H9 (cell line): ENCODE results near the gene EGFR. TPM values are rescaled to one million over a fixed set of nuclear protein-coding genes. Genes with fewer than 3 reads are reported as not detected.

Experiments used
- DNase-seq: peaks from one replicate; pipeline ENCODE4 v3.0.0-alpha.2; 2017
- H2AFZ ChIP-seq: one replicate; pipeline ENCODE4 v1.6.1; 2013; ENCODE audit warnings: mild to moderate bottlenecking, low read length, control low read depth, moderate library complexity
- H2AK5ac ChIP-seq: 2 replicates; pipeline ENCODE4 v1.6.1; 2013; ENCODE audit warnings: low read length, control low read depth, mixed read lengths; ENCODE audit not compliant: insufficient read length
- H2BK120ac ChIP-seq: one replicate; pipeline ENCODE4 v1.6.1; 2013; ENCODE audit warnings: low read depth, mild to moderate bottlenecking, low read length, control low read depth, inconsistent platforms; ENCODE audit not compliant: poor library complexity, severe bottlenecking
- H2BK12ac ChIP-seq: 2 replicates; pipeline ENCODE4 v1.6.1; 2013; ENCODE audit warnings: low read length, control low read depth, mixed read lengths, low read depth; ENCODE audit not compliant: insufficient read length
- H2BK15ac ChIP-seq: 2 replicates; pipeline ENCODE4 v1.6.1; 2013; ENCODE audit warnings: low read depth, low read length, control low read depth
- H2BK20ac ChIP-seq: one replicate; pipeline ENCODE4 v1.6.1; 2013; ENCODE audit warnings: low read depth, mild to moderate bottlenecking, low read length, control low read depth, inconsistent platforms; ENCODE audit not compliant: poor library complexity, severe bottlenecking
- H2BK5ac ChIP-seq: 2 replicates; pipeline ENCODE4 v1.6.1; 2013; ENCODE audit warnings: low read length, control low read depth, mixed read lengths; ENCODE audit not compliant: insufficient read length
- H3K14ac ChIP-seq: 2 replicates; pipeline ENCODE4 v1.6.1; 2013; ENCODE audit warnings: low read length, control low read depth; ENCODE audit not compliant: insufficient read depth
- H3K18ac ChIP-seq: 2 replicates; pipeline ENCODE4 v1.6.1; 2013; ENCODE audit warnings: low read depth, mild to moderate bottlenecking, mixed read lengths, low read length, control low read depth; ENCODE audit not compliant: insufficient read length
- H3K23ac ChIP-seq: 2 replicates; pipeline ENCODE4 v1.6.1; 2013; ENCODE audit warnings: low read length, control low read depth, mixed read lengths, low read depth; ENCODE audit not compliant: insufficient read length
- H3K23me2 ChIP-seq: 2 replicates; pipeline ENCODE4 v1.6.1; 2013; ENCODE audit warnings: low read depth, mild to moderate bottlenecking, mixed read lengths, low read length, control low read depth; ENCODE audit not compliant: insufficient read length, poor library complexity, severe bottlenecking
- H3K27ac ChIP-seq: 2 replicates; pipeline ENCODE4 v1.5.1; 2013; ENCODE audit warnings: low read length, control low read depth, mixed read lengths, low read depth; ENCODE audit not compliant: insufficient read length
- H3K27me3 ChIP-seq: 2 replicates; pipeline ENCODE4 v1.6.1; 2013; ENCODE audit warnings: low read length, control low read depth, inconsistent platforms; ENCODE audit not compliant: insufficient read depth
- H3K4ac ChIP-seq: 2 replicates; pipeline ENCODE4 v1.6.1; 2013; ENCODE audit warnings: low read depth, mild to moderate bottlenecking, control low read depth, inconsistent platforms, low read length, moderate library complexity
- H3K4me1 ChIP-seq: 2 replicates; pipeline ENCODE4 v1.6.1; 2013; ENCODE audit warnings: low read length, control low read depth, inconsistent platforms; ENCODE audit not compliant: insufficient read depth
- H3K4me2 ChIP-seq: 2 replicates; pipeline ENCODE4 v1.6.1; 2013; ENCODE audit warnings: low read length, control low read depth, mixed read lengths; ENCODE audit not compliant: insufficient read length, insufficient read depth
- H3K56ac ChIP-seq: 2 replicates; pipeline ENCODE4 v1.6.1; 2013; ENCODE audit warnings: low read depth, mild to moderate bottlenecking, mixed read lengths, low read length, control low read depth; ENCODE audit not compliant: insufficient read length
- H3K79me1 ChIP-seq: 2 replicates; pipeline ENCODE4 v1.6.1; 2013; ENCODE audit warnings: low read depth, mild to moderate bottlenecking, moderate library complexity, low read length, control low read depth, inconsistent platforms; ENCODE audit not compliant: insufficient read depth, poor library complexity, severe bottlenecking
- H3K79me2 ChIP-seq: 2 replicates; pipeline ENCODE4 v1.6.1; 2013; ENCODE audit warnings: low read length, control low read depth, inconsistent platforms; ENCODE audit not compliant: insufficient read depth
- H3K9ac ChIP-seq: 2 replicates; pipeline ENCODE4 v1.6.1; 2013; ENCODE audit warnings: low read length, control low read depth, mixed read lengths; ENCODE audit not compliant: insufficient read length; ENCODE audit errors: extremely low read depth
- H3K9me3 ChIP-seq: one replicate; pipeline ENCODE4 v1.6.1; 2013; ENCODE audit warnings: low read depth, low read length, inconsistent platforms; ENCODE audit not compliant: control insufficient read depth
- H3T11ph ChIP-seq: one replicate; pipeline ENCODE4 v1.6.1; 2013; ENCODE audit warnings: mild to moderate bottlenecking, low read length, control low read depth, inconsistent platforms
- H4K20me1 ChIP-seq: one replicate; pipeline ENCODE4 v1.6.1; 2013; ENCODE audit not compliant: control insufficient read depth, insufficient read length, insufficient read depth
- H4K5ac ChIP-seq: 2 replicates; pipeline ENCODE4 v1.6.1; 2013; ENCODE audit warnings: low read depth, mild to moderate bottlenecking, mixed read lengths, low read length, control low read depth; ENCODE audit not compliant: insufficient read length
- H4K8ac ChIP-seq: replicated peaks from 2 replicates; pipeline ENCODE4 v1.6.1; 2013; ENCODE audit warnings: low read length, control low read depth, mixed read lengths, low read depth; ENCODE audit not compliant: insufficient read length
- H4K91ac ChIP-seq: 2 replicates; pipeline ENCODE4 v1.6.1; 2013; ENCODE audit warnings: low read depth, mild to moderate bottlenecking, moderate library complexity, mixed read lengths, low read length, control low read depth; ENCODE audit not compliant: insufficient read length
- H3K27ac Mint-ChIP-seq, 3 experiments: 2 replicates in 2 of 3; 3 replicates in 1 of 3; pipeline ENCODE4 v1.8.0; 2020 to 2021; ENCODE audit warnings: mixed read lengths in 3 of 3, mild to moderate bottlenecking in 1 of 3, moderate library complexity in 1 of 3
- H3K27me3 Mint-ChIP-seq: 2 replicates; pipeline ENCODE4 v1.8.0; 2021; ENCODE audit warnings: low read depth, mild to moderate bottlenecking, moderate library complexity, mixed read lengths
- H3K36me3 Mint-ChIP-seq, 3 experiments: 2 replicates in 2 of 3; 3 replicates in 1 of 3; pipeline ENCODE4 v1.8.0; 2020 to 2021; ENCODE audit warnings: low read depth in 3 of 3, mixed read lengths in 3 of 3; ENCODE audit not compliant: insufficient read depth in 1 of 3
- H3K4me1 Mint-ChIP-seq, 2 experiments: 2 replicates each; pipeline ENCODE4 v1.8.0; 2020; ENCODE audit warnings: mixed read lengths in 2 of 2
- H3K4me3 Mint-ChIP-seq, 2 experiments: 2 replicates in 1 of 2; 3 replicates in 1 of 2; pipeline ENCODE4 v1.8.0; 2020 to 2021; ENCODE audit warnings: mild to moderate bottlenecking in 2 of 2, mixed read lengths in 2 of 2, moderate library complexity in 1 of 2
- H3K9me3 Mint-ChIP-seq, 2 experiments: 2 replicates in 1 of 2; 3 replicates in 1 of 2; pipeline ENCODE4 v1.8.0; 2020; ENCODE audit warnings: mild to moderate bottlenecking in 2 of 2, mixed read lengths in 2 of 2, moderate library complexity in 1 of 2
- WGBS: extraction: QIAGEN DNeasy Blood & Tissue Kit; methylation state at CpG from one replicate; pipeline ENCODE4 v1.1.7; 2013; ENCODE audit warnings: missing lambda C conversion rate, low lambda C conversion rate, mixed read lengths; ENCODE audit not compliant: insufficient read length; ENCODE audit errors: extremely low coverage; 5-methylcytosine and 5-hydroxymethylcytosine counted together
- total RNA-seq: library from RNA; stranded (reverse); gene quantifications from 2 replicates; pipeline ENCODE4 v1.2.1, GENCODE V29; 2021
- TF ChIP-seq, protein P1 (sequence below): fragments of 200-600 bp; sonication (generic); conservative IDR thresholded peaks from 3 replicates; pipeline ENCODE4 v1.8.0; 2021; ENCODE audit warnings: antibody characterized with exemption, mild to moderate bottlenecking

The EGFR gene
- total RNA-seq, 1 experiment from 2014 or later = 3.3 TPM

DNA sequence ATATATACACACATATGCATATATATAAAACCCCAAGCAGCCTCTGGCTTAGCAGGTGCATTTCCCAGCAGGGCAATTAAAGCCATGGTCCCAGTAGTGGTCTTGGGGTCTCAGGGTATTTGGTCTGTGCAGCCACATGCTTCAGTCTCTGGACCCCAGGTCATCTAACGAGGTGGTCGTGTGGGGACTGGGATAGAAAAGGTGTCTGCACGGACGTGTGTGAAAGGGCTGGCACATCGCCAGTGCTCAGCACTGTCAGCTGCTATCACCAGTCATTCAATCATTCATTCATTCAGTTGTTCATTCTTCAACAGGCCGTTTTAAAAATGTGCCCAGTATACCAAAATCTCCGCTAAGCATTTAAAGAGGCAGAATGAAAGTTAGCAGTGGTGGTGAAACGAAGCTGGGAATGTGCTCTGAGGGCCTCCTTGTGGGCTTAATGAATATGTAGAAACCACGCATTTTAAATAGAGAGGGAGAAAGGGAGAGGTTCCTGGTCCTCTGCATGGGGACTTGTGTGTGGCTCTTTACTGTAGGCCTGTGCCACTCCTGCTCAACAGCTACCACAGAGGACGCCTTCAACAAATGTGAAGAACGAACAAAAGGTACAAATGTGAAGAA lies 170.4 kb downstream of the EGFR start:
- TF ChIP-seq, protein P1, sequence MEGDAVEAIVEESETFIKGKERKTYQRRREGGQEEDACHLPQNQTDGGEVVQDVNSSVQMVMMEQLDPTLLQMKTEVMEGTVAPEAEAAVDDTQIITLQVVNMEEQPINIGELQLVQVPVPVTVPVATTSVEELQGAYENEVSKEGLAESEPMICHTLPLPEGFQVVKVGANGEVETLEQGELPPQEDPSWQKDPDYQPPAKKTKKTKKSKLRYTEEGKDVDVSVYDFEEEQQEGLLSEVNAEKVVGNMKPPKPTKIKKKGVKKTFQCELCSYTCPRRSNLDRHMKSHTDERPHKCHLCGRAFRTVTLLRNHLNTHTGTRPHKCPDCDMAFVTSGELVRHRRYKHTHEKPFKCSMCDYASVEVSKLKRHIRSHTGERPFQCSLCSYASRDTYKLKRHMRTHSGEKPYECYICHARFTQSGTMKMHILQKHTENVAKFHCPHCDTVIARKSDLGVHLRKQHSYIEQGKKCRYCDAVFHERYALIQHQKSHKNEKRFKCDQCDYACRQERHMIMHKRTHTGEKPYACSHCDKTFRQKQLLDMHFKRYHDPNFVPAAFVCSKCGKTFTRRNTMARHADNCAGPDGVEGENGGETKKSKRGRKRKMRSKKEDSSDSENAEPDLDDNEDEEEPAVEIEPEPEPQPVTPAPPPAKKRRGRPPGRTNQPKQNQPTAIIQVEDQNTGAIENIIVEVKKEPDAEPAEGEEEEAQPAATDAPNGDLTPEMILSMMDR = 0 out of 3 replicates have a peak, but pooled peaks have one; percentile 9
- H3K4me3 Mint-ChIP-seq = peak overlapping the region; percentile 32 to 60; a peak in 2 of 5 replicates
- Histone ChIP-seq H3K79me2 (no peaks in the 10 kb centered on the region), H2BK12ac (no peak overlapping the region), H2BK15ac (no peak overlapping the region), H3K9me3 (no peaks in the 10 kb centered on the region), H3K14ac (no peak overlapping the region), H3K27ac (no peak overlapping the region), H4K5ac (no peak overlapping the region), H3T11ph (no peak overlapping the region), H3K56ac (no peak overlapping the region), H2AFZ (no peak overlapping the region), H2BK20ac (no peak overlapping the region), H2BK5ac (no peak overlapping the region), H3K4me1 (peaks cover 28% of the 10 kb centered on the region), H3K79me1 (no peaks in the 10 kb centered on the region), H4K91ac (no peak overlapping the region), H4K20me1 (peaks cover 2% of the 10 kb centered on the region), H3K23me2 (no peaks in the 10 kb centered on the region), H3K4ac (no peak overlapping the region), H4K8ac (no peak overlapping the region), H2AK5ac (no peak overlapping the region), H3K9ac (no peak overlapping the region), H2BK120ac (no peak overlapping the region), H3K27me3 (no peaks in the 10 kb centered on the region), H3K23ac (no peak overlapping the region), H3K18ac (no peak overlapping the region), H3K4me2 (no peak overlapping the region)
- WGBS = no CpG with 5 or more reads among the region's 11 CpGs
- H3K27ac Mint-ChIP-seq = peak overlapping the region in 1 of 3 experiments; percentile 59; a peak in 1 of 7 replicates
- H3K27me3 Mint-ChIP-seq = peaks cover 1% of the 10 kb centered on the region; the same call in 1 of the 2 replicates
- H3K9me3 Mint-ChIP-seq = no peaks in the 10 kb centered on the region
- no peaks in the 10 kb centered on the region; a peak in 2 of 7 replicates for H3K36me3 Mint-ChIP-seq
- no peak for DNase-seq
- H3K4me1 Mint-ChIP-seq = peaks cover 56 to 59% of the 10 kb centered on the region in 2 experiments
